Aorta (tissue), 5 donors: ENCODE measurements around the gene TNP1. TPM values are rescaled to one million over a fixed set of nuclear protein-coding genes. Genes with fewer than 3 reads are reported as not detected.

Experiments used
- ATAC-seq: fragments of 200-7000 bp; cut with Tn5 transposase; one replicate; pipeline ENCODE4 v1.9.1; 2022; ENCODE audit warnings: moderate library complexity; ENCODE audit not compliant: low FRiP score
- DNase-seq, 2 donors: peaks; one replicate each; pipeline ENCODE4 v3.0.0-alpha.2; 2020
- H3K27ac ChIP-seq, 2 donors: one replicate each; pipeline ENCODE4 v1.5.1; 2013; ENCODE audit warnings: low read length in 2 of 2, mild to moderate bottlenecking in 2 of 2, moderate library complexity in 2 of 2, control low read depth in 1 of 2, inconsistent platforms in 1 of 2, low read depth in 1 of 2
- H3K27me3 ChIP-seq, 2 donors: one replicate each; pipeline ENCODE4 v1.6.1; 2013; ENCODE audit warnings: control low read depth in 1 of 2, low read length in 1 of 2, mild to moderate bottlenecking in 1 of 2, moderate library complexity in 1 of 2; ENCODE audit not compliant: insufficient read depth in 2 of 2, control insufficient read depth in 1 of 2
- H3K36me3 ChIP-seq, 2 donors: one replicate each; pipeline ENCODE4 v1.6.1; 2013; ENCODE audit warnings: control low read depth in 1 of 2, low read length in 1 of 2, mild to moderate bottlenecking in 1 of 2; ENCODE audit not compliant: insufficient read depth in 2 of 2, control insufficient read depth in 1 of 2
- H3K4me1 ChIP-seq, 2 donors: one replicate each; pipeline ENCODE4 v1.6.1; 2013; ENCODE audit warnings: low read length in 2 of 2, control low read depth in 1 of 2, mild to moderate bottlenecking in 1 of 2, moderate library complexity in 1 of 2; ENCODE audit not compliant: insufficient read depth in 2 of 2, control insufficient read depth in 1 of 2
- H3K4me3 ChIP-seq, 2 donors: one replicate each; pipeline ENCODE4 v1.5.1; 2013; ENCODE audit warnings: low read length in 2 of 2, control low read depth in 1 of 2, mild to moderate bottlenecking in 1 of 2
- H3K9me3 ChIP-seq: one replicate; pipeline ENCODE4 v1.6.1; 2013; ENCODE audit warnings: mild to moderate bottlenecking, low read length; ENCODE audit not compliant: control insufficient read depth
- WGBS, 2 donors: extraction: QIAGEN DNeasy Blood & Tissue Kit; methylation state at CpG; one replicate each; pipeline ENCODE4 v1.1.7; 2013; 5-methylcytosine and 5-hydroxymethylcytosine counted together
- intact Hi-C, 2 donors: fragments of 100-400 bp; cut with DNase I; formaldehyde crosslinking; loops; one replicate each; pipeline versions ENCODE4 v1.14.2 to v1.15.0; 2022
- polyA plus RNA-seq, 2 donors: library from polyadenylated mRNA; stranded (reverse); fragments of 200-250 nt; gene quantifications; one replicate each; pipeline ENCODE4 v1.2.3, GENCODE V29; 2013
- total RNA-seq, 2 donors: library from RNA; stranded (reverse); fragmentation: NEBNext Ultra II Directional; extraction: Animal tissue kit (Norgen Biotek cat#: 25700); gene quantifications; one replicate each; pipeline ENCODE4 v1.2.1, GENCODE V29; 2021
- donor health status: healthy with polysubstance abuse.
- donor health status: Bipolar disorder and iron deficiency.
- donor health status: DM: no; HTN: no; CAD: no.
- donor health status: DM: no; HTN: no; CAD: no.
- donor health status: DM: yes; HTN: yes; CAD: no.

Gene TNP1
- total and polyA plus RNA-seq, 4 donors = not detected

DNA sequence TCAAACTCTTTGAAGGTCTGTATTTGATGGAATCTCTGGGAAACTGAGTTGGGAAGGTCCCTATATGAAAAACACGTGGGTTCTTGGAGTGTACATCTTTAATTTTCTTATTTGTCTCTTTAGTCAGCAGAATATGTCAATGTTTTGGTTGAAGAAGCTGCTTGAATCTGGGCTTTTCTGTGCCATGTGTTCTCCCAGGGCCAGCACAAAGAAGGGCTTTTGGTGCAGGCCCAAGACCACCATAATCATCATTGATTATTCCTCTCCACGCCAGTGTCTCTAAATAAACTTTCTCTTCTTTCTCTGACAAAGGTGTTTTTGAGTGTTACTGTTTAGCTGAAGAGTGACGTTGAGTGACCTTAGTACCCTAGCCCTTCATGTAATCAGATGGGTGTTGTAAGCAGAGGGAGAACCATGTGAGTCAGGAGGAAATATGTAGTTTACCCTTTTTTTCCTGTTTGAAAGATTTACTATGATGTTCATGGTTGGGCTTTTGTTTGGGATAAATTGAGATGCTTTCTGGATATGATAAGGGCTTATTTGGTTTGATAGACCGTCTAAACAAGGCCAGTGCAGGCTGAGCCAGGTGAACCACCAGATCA lies 11.6 kb upstream of the TNP1 start:
- H3K36me3 ChIP-seq = no peaks in the 10 kb centered on the region
- H3K4me3 ChIP-seq = no peak overlapping the region
- 84 to 97% methylated on average over 4 of the region's 4 CpGs for WGBS, 2 donors
- H3K9me3 ChIP-seq = no peaks in the 10 kb centered on the region
- no peaks in the 10 kb centered on the region for H3K4me1 ChIP-seq
- no peak for DNase-seq
- no peak for ATAC-seq
- H3K27ac ChIP-seq = no peak overlapping the region
- intact Hi-C loops = no loop called here
- H3K27me3 ChIP-seq = no peaks in the 10 kb centered on the region

DNA sequence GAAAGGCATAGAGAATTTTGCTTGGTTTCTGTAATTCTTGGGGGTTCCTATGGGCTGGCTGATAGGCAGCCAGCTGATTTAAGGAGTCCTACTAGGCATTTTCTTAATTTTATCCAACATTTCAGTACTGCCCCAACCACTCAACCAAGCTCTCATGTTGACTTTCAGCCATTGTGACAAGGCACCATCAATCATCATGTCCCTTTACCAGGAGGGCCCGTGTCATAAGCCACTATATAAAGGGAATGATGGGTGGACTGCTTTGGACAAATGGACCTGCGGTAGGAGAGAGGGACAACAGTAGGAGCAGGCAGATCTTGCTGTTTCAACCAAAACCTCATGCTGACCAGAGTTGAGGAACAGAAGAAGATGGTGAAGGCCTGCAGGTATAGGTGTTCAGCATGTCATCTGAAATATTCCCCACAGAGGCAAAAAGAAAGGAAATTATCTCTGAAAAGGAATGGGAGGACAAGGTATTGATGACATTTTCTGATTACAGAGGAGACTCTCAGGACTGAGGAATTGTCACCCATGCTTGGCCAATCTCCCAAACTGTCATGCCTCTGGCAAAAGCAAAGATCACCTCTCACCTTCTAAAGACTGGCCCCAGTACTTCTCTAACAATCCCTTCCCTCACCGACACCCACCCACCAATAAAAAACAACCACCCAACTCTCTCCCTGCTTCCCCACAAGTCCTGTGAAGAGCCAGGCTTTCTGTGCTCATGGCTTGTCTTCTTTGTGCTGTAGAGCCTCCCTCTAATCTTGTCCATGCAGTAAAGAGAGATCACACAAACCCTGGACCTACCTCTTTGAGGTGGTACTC lies 10.9 kb upstream of the TNP1 start:
- H3K36me3 ChIP-seq = no peaks in the 10 kb centered on the region
- DNase-seq (no peak), ATAC-seq (no peak)
- H3K27me3 ChIP-seq = no peaks in the 10 kb centered on the region
- H3K4me1 ChIP-seq = no peaks in the 10 kb centered on the region
- no peaks in the 10 kb centered on the region for H3K9me3 ChIP-seq
- no peak overlapping the region for H3K27ac ChIP-seq
- intact Hi-C loops = no loop called here
- 94 to 95% methylated on average over 3 of the region's 3 CpGs for WGBS, 2 donors
- no peak overlapping the region for H3K4me3 ChIP-seq

DNA sequence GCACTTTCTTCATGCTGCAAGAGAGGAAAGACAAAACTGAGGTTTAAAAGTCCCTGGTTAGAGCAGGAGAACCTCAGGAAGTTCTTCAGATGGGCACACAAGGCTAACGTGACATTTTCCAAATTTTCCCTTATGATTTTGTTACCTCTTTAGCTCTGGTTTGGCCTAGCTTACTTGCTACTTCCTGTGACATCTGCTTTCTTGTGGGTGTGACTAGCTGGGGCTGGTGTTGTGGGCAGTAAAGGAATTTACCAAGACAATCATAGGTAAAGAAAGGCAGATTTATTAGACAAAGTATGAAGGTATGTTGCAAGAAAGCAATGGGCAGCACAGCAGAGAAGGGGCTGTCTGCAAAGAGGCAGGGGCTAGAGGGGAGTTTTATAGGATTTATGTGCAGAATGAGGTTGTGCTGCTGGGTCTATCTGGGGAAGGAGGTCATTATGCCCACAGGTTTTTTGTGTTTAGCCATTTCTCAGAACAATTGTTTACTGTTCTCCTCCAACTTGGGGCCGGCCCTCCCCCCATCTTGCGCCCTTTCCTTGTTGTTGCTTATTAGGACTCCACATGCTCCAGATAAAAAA lies 6.7 kb upstream of the TNP1 start:
- Histone ChIP-seq H3K9me3 (no peaks in the 10 kb centered on the region), H3K27ac (no peak overlapping the region), H3K4me1 (no peaks in the 10 kb centered on the region), H3K36me3 (no peaks in the 10 kb centered on the region), H3K27me3 (no peaks in the 10 kb centered on the region), H3K4me3 (no peak overlapping the region)
- ATAC-seq (no peak), DNase-seq (no peak)
- 93% methylated on average over 3 of the region's 3 CpGs for WGBS, 2 donors
- intact Hi-C loops = no loop called here

DNA sequence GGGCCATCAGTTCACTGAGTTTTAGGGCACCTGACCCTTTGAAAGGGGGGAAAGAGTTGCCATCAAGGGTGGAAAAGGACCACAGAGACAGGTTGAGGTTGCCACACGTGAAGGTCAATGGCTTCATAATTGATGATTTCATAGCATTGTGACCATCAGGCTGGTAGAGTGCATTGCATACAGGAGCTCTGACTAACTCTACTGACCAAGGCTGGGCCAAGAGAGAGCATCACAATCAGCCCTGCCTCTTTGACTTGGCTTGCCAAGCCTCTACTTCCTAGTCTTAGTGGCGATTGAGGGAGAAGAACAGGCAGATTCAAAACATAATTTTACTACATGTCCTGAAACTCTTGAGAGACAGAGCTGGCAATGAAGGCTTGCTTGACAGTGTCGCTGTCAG lies 5.8 kb upstream of the TNP1 start:
- H3K9me3 ChIP-seq = no peaks in the 10 kb centered on the region
- H3K4me3 ChIP-seq = no peak overlapping the region
- H3K27me3 ChIP-seq = no peaks in the 10 kb centered on the region
- DNase-seq (no peak), ATAC-seq (no peak)
- 83% methylated on average over 3 of the region's 3 CpGs for WGBS, 2 donors
- H3K36me3 ChIP-seq = no peaks in the 10 kb centered on the region
- no peak overlapping the region for H3K27ac ChIP-seq
- intact Hi-C loops = no loop called here
- no peaks in the 10 kb centered on the region for H3K4me1 ChIP-seq

DNA sequence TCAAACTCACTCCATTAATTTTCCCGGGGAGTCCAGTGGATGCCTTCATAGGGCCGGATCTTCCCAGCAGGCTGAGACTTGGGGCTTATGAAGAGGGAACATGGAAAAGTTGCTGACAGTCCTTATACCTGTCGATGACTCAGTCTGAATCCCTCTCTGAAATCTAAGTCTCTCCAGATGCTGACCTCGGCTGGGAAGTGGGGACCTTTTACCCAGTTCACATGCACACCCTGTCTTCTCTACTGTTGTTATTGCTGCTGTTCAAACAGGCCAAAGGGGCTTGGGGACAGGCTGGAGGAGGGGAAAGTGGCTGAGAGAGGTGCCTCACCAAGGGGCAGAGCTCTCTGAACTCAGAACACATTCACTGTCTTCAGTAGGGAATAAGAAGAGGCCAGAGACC lies 4.1 kb upstream of the TNP1 start:
- H3K36me3 ChIP-seq = no peaks in the 10 kb centered on the region
- no peaks in the 10 kb centered on the region for H3K4me1 ChIP-seq
- intact Hi-C loops = no loop called here
- no peak overlapping the region for H3K27ac ChIP-seq
- H3K9me3 ChIP-seq = no peaks in the 10 kb centered on the region
- DNase-seq (no peak), ATAC-seq (no peak)
- 76 to 84% methylated on average over 4 of the region's 4 CpGs for WGBS, 2 donors
- no peaks in the 10 kb centered on the region for H3K27me3 ChIP-seq
- no peak overlapping the region for H3K4me3 ChIP-seq

DNA sequence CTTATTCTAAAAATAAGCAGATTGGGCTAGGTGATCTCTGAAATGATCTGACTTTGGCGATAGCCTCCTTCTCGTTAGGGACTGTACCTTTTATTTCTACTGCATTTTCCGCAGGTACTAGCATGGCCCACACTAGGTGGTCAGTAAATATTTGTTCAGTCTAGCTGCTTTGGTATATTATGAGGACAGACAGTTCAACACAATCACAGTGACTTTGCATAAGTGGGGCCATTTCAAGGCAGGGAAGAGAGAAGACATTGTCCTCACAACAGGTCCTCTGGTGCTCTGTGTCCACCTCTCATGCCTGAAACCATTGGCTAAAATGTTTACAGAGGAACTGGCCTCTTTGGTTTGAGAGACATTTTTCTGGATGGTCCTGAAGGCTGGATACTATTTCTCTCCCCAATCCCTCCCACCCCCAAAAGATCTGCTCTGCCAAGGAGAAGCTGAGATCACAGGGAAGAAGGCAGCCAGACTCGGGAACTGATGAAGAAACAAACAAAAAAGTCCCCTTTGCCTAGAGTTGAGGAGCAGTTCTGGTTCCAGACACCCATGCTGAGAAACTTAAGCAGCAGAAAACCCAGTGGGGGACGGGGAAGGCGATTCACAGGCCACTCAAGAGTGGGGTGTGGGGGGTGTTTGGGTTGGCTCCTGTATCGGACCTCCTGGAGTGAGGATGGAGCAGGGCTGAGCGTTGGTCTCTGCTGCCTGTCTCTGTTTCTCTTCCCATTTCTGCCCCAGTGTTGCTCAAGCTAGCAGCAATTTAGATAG lies 2.9 kb upstream of the TNP1 start:
- H3K27ac ChIP-seq = no peak overlapping the region
- no peaks in the 10 kb centered on the region for H3K4me1 ChIP-seq
- WGBS, 2 donors = 42 to 52% methylated on average over 8 of the region's 8 CpGs
- no peaks in the 10 kb centered on the region for H3K27me3 ChIP-seq
- intact Hi-C loops = no loop called here
- ATAC-seq (peak; percentile 41), DNase-seq (no peak)
- no peak overlapping the region for H3K4me3 ChIP-seq
- no peaks in the 10 kb centered on the region for H3K36me3 ChIP-seq
- H3K9me3 ChIP-seq = no peaks in the 10 kb centered on the region

DNA sequence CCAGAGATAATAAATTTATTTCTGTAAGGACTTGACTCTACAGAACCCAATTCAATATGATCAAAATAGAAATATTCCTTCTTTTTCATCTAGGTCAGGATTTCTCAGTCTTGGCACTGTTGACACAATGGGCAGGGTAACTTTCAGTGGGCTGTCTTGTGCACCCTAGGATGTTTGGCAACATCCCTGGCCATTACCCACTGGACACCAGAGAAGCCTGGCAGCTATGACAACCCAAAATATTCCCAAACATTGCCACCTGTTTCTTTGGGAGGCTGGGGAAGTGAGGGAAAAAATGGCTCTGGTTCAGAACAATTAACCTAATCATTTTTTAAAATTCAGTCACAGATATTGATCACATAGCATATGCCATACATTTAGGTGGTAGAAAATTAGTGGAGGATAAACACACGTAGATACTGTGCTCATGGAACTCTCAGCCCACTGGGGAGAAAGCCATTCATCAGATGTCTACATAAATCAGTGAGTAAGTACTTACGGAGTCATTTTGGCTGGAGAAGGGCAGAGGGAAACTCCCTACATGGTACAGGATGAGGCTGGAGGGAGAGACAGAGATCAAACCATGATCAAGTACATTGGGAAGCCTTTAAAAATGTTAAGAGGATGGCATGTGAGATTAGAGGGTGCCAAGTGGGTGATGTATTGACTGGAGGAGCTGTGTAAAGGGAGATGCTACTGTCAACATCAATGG lies 718 bp upstream of the TNP1 start:
- intact Hi-C loops = no loop called here
- Histone ChIP-seq H3K9me3 (no peaks in the 10 kb centered on the region), H3K27me3 (no peaks in the 10 kb centered on the region), H3K27ac (no peak overlapping the region), H3K36me3 (no peaks in the 10 kb centered on the region), H3K4me3 (no peak overlapping the region), H3K4me1 (no peaks in the 10 kb centered on the region)
- no peak for ATAC-seq
- 83 to 85% methylated on average over 2 of the region's 2 CpGs for WGBS, 2 donors
- DNase-seq = no peak

DNA sequence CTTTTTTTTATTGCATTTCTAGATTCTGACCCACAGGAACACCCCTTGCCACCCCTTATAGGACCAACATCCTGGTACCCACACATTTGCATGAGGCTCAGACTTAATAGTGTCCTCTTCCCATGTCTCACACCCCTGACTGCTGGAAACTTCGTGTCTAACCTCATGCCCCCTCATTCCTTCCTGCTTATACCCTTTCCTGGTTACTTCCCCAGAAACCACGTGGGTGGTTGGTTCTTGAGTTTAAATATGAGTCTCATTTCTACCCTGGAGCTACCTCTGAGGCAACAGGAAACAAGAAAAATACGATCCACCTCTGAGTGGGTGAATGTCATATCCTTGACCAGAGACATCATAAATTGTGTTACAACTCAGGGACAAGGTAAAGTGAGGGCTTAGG lies 1.6 kb downstream of the TNP1 start:
- no peak overlapping the region for H3K27ac ChIP-seq
- WGBS, 2 donors = 78 to 81% methylated on average over 3 of the region's 3 CpGs
- H3K27me3 ChIP-seq = no peaks in the 10 kb centered on the region
- no peaks in the 10 kb centered on the region for H3K36me3 ChIP-seq
- no peak for ATAC-seq
- DNase-seq = no peak
- intact Hi-C loops = no loop called here
- no peak overlapping the region for H3K4me3 ChIP-seq
- no peaks in the 10 kb centered on the region for H3K4me1 ChIP-seq
- H3K9me3 ChIP-seq = no peaks in the 10 kb centered on the region
